ENCODE measurements around the gene CFAP210. TPM values are rescaled to one million over a fixed set of nuclear protein-coding genes. Genes with fewer than 3 reads are reported as not detected.

Gene CFAP210
- total and polyA plus RNA-seq, 2 donors (not counting 1 experiment from before 2014, with no cell fraction given), result not detected

GRCh38 chr2:169647496-169647895 is 46.7 kb downstream of the CFAP210 start:
- Histone ChIP-seq H4K20me1 (ENCODE audit: control insufficient read depth, extremely low read depth, insufficient read depth, low read length) (no peaks in the 10 kb centered on the region), H3K27me3 (ENCODE audit: control insufficient read depth, insufficient read depth, low read length) (no peaks in the 10 kb centered on the region), H3K27ac (ENCODE audit: insufficient read depth, low read length) (no peak overlapping the region), H3K4me1 (ENCODE audit: control insufficient read depth, extremely low read depth, insufficient read depth, low read length) (no peaks in the 10 kb centered on the region), H3K9ac (ENCODE audit: insufficient read depth, low read length) (no peak overlapping the region), H3K4me2 (ENCODE audit: extremely low read depth, insufficient read depth, low read length) (no peak overlapping the region), H3K79me2 (ENCODE audit: control insufficient read depth, insufficient read depth, low read length) (no peaks in the 10 kb centered on the region), H3K9me3 (ENCODE audit: control insufficient read depth, insufficient read depth, low read depth, low read length) (no peaks in the 10 kb centered on the region), H3K36me3 (ENCODE audit: control insufficient read depth, insufficient read depth, low read length) (no peaks in the 10 kb centered on the region), H2AFZ (ENCODE audit: low read length) (no peak overlapping the region), H3K4me3 (replicated peaks in 1 of 4; ENCODE audit: control extremely low read depth in 1 of 4, insufficient read depth in 1 of 4, low read depth in 3 of 4, low read length in 4 of 4) (no peak overlapping the region)
- TF ChIP-seq EZH2 (IDR thresholded peaks at IDR 0.05; ENCODE audit: low read length, missing control alignments) (no peak), CTCF (conservative IDR thresholded peaks at IDR 0.05 in 1 of 2, IDR thresholded peaks at IDR 0.05 in 1 of 2; ENCODE audit: low read depth in 1 of 2, low read length in 2 of 2) (no peak)
- no peak for DNase-seq (ENCODE audit: low read depth in 2 of 2)

- Histone ChIP-seq H3K9me3 (ENCODE audit: control insufficient read depth, insufficient read depth, low read depth, low read length) (no peaks in the 10 kb centered on the region), H3K4me1 (ENCODE audit: control insufficient read depth, extremely low read depth, insufficient read depth, low read length) (no peaks in the 10 kb centered on the region), H3K4me2 (ENCODE audit: extremely low read depth, insufficient read depth, low read length) (no peak overlapping the region), H3K4me3 (replicated peaks in 1 of 4; ENCODE audit: control extremely low read depth in 1 of 4, insufficient read depth in 1 of 4, low read depth in 3 of 4, low read length in 4 of 4) (no peak overlapping the region), H2AFZ (ENCODE audit: low read length) (no peak overlapping the region), H3K9ac (ENCODE audit: insufficient read depth, low read length) (no peak overlapping the region), H4K20me1 (ENCODE audit: control insufficient read depth, extremely low read depth, insufficient read depth, low read length) (no peaks in the 10 kb centered on the region), H3K27me3 (ENCODE audit: control insufficient read depth, insufficient read depth, low read length) (no peaks in the 10 kb centered on the region), H3K36me3 (ENCODE audit: control insufficient read depth, insufficient read depth, low read length) (no peaks in the 10 kb centered on the region), H3K27ac (ENCODE audit: insufficient read depth, low read length) (no peak overlapping the region), H3K79me2 (ENCODE audit: control insufficient read depth, insufficient read depth, low read length) (no peaks in the 10 kb centered on the region)
- TF ChIP-seq CTCF (conservative IDR thresholded peaks at IDR 0.05 in 1 of 2, IDR thresholded peaks at IDR 0.05 in 1 of 2; ENCODE audit: low read depth in 1 of 2, low read length in 2 of 2) (no peak), EZH2 (IDR thresholded peaks at IDR 0.05; ENCODE audit: low read length, missing control alignments) (no peak)
- DNase-seq (ENCODE audit: low read depth in 2 of 2), result no peak
Observed at GRCh38 chr2:169644173-169644572, 50.0 kb downstream of the CFAP210 start.

DNA sequence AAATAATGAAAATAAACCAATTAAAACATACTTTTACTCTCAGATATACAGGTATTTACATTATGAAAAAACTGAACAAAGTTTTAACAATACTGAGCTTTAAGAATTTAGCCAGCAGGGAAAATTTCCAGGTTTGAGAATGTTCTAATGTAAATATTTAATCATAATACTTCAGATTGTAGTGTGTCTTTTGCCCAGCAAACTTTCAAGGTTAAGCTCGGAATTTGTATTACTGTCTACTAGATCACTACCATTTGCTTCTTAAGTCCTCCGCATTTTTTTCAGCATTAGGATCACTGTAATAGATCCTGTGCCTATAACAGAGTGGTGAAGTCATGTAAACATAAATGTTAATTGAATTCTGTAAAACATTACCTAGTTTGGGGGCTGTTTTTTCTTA is 52.7 kb downstream of the CFAP210 start:
- Histone ChIP-seq H3K4me2 (ENCODE audit: extremely low read depth, insufficient read depth, low read length) (no peak overlapping the region), H3K79me2 (ENCODE audit: control insufficient read depth, insufficient read depth, low read length) (no peaks in the 10 kb centered on the region), H3K4me1 (ENCODE audit: control insufficient read depth, extremely low read depth, insufficient read depth, low read length) (no peaks in the 10 kb centered on the region), H3K9me3 (ENCODE audit: control insufficient read depth, insufficient read depth, low read depth, low read length) (no peaks in the 10 kb centered on the region), H4K20me1 (ENCODE audit: control insufficient read depth, extremely low read depth, insufficient read depth, low read length) (no peaks in the 10 kb centered on the region), H3K36me3 (ENCODE audit: control insufficient read depth, insufficient read depth, low read length) (peaks cover 2% of the 10 kb centered on the region), H2AFZ (ENCODE audit: low read length) (no peak overlapping the region), H3K4me3 (replicated peaks in 1 of 4; ENCODE audit: control extremely low read depth in 1 of 4, insufficient read depth in 1 of 4, low read depth in 3 of 4, low read length in 4 of 4) (no peak overlapping the region), H3K9ac (ENCODE audit: insufficient read depth, low read length) (no peak overlapping the region), H3K27me3 (ENCODE audit: control insufficient read depth, insufficient read depth, low read length) (no peaks in the 10 kb centered on the region), H3K27ac (ENCODE audit: insufficient read depth, low read length) (no peak overlapping the region)
- TF ChIP-seq EZH2 (IDR thresholded peaks at IDR 0.05; ENCODE audit: low read length, missing control alignments) (no peak), CTCF (conservative IDR thresholded peaks at IDR 0.05 in 1 of 2, IDR thresholded peaks at IDR 0.05 in 1 of 2; ENCODE audit: low read depth in 1 of 2, low read length in 2 of 2) (no peak)
- DNase-seq (ENCODE audit: low read depth in 2 of 2), result no peak

Measured in fibroblast of lung (primary cell).